ENCODE data around the gene CLDN18. TPM values are rescaled to one million over a fixed set of nuclear protein-coding genes. Genes with fewer than 3 reads are reported as not detected.

Gene CLDN18
- total RNA-seq (not detected in 2 replicates), polyA plus RNA-seq (not detected in 2 replicates), polyA minus RNA-seq (not detected in 2 replicates)
- total RNA-seq (2013), result not detected

DNA sequence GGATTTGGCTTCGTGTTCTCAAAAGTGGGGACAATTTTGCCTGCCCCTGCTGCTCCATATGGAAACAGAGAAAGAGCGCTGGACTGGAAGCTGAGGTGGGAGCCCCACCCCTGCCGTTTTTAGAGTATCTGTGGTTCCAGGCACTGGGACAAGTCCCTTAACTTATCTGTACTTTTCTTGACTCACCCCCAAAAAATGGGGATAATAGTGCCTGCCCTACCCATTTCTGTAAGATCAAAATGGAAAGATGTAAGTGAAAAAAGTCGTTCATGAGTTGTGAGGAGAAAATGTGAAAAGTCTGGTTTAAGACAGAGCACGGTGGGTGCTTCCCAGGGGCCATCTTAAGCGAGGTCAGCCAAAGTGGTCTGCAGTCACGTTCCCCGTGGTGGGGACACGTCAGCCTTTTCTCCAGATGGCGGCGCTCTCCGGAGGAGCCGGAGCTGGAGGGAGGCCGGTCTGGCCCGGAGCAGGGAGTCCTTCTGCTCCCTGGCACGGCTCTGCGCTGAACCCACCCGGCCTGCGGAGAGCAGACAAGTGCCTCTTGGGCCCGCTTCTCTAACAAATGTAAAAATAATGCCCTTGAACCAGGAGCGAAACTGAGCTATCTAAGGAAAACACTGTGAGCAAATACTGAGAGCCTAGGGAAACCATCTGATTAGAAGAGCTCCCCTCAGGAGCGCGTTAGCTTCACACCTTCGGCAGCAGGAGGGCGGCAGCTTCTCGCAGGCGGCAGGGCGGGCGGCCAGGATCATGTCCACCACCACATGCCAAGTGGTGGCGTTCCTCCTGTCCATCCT lies at the start of gene CLDN18:
TSS of gene CLDN18 (plus strand) at position 690 of the 797 bp plus-strand sequence. CDS start at position 751, 61 bp downstream.
- intact Hi-C loops (cut with micrococcal nuclease), result no loop called here
- no peak within 1 kb of the TSS for H3K9ac ChIP-seq (ENCODE audit: low read length)
- no peaks in the 10 kb centered on the region for H3K27me3 ChIP-seq (replicated peaks in 1 of 4; ENCODE audit: control extremely low read depth in 1 of 4, control insufficient read depth in 3 of 4, insufficient read depth in 4 of 4, low read length in 3 of 4)
- POLR2A ChIA-PET, result no interaction called here
- H3K4me1 ChIP-seq (ENCODE audit: control insufficient read depth in 2 of 2, insufficient read depth in 2 of 2, low read length in 2 of 2), result no peaks in the 10 kb centered on the region
- WGBS (ENCODE audit: insufficient coverage), result 85% methylated on average over 30 of the region's 30 CpGs
- H3K36me3 ChIP-seq (replicated peaks in 1 of 2; ENCODE audit: control extremely low read depth in 1 of 2, control insufficient read depth in 1 of 2, extremely low read depth in 1 of 2, insufficient read depth in 2 of 2, low read length in 1 of 2), result no peaks in the 10 kb centered on the region
- Mint-ChIP-seq H3K9me3 (ENCODE audit: insufficient read depth) (peaks cover 2% of the 10 kb centered on the region), H3K4me1 (no peaks in the 10 kb centered on the region), H3K4me3 (no peak within 1 kb of the TSS), H3K27me3 (peaks cover 3% of the 10 kb centered on the region), H3K27ac (no peak within 1 kb of the TSS)
- H3K79me2 ChIP-seq (ENCODE audit: control insufficient read depth, insufficient read depth, low read length), result no peaks in the 10 kb centered on the region
- H3K27ac ChIP-seq (ENCODE audit: low read length in 2 of 2), result no peak within 1 kb of the TSS
- no peak within 1 kb of the TSS for H3K4me2 ChIP-seq (replicated peaks; ENCODE audit: low read depth, low read length, poor library complexity, severe bottlenecking)
- CTCF ChIA-PET, result no interaction called here
- H3K9me3 ChIP-seq (ENCODE audit: control extremely low read depth in 1 of 3, control insufficient read depth in 2 of 3, insufficient read depth in 1 of 3, low read length in 2 of 3), result no peaks in the 10 kb centered on the region
- H2AFZ ChIP-seq (ENCODE audit: insufficient read depth, low read depth, low read length, poor library complexity, severe bottlenecking), result no peak within 1 kb of the TSS
- no peak within 1 kb of the TSS for H3K4me3 ChIP-seq (ENCODE audit: control extremely low read depth in 1 of 5, extremely low read depth in 1 of 5, insufficient read depth in 1 of 5, low read depth in 2 of 5, low read length in 4 of 5)
- no peak for ATAC-seq (ENCODE audit: low read depth)
- DNase-seq, result no peak
- TF ChIP-seq, protein P1, sequence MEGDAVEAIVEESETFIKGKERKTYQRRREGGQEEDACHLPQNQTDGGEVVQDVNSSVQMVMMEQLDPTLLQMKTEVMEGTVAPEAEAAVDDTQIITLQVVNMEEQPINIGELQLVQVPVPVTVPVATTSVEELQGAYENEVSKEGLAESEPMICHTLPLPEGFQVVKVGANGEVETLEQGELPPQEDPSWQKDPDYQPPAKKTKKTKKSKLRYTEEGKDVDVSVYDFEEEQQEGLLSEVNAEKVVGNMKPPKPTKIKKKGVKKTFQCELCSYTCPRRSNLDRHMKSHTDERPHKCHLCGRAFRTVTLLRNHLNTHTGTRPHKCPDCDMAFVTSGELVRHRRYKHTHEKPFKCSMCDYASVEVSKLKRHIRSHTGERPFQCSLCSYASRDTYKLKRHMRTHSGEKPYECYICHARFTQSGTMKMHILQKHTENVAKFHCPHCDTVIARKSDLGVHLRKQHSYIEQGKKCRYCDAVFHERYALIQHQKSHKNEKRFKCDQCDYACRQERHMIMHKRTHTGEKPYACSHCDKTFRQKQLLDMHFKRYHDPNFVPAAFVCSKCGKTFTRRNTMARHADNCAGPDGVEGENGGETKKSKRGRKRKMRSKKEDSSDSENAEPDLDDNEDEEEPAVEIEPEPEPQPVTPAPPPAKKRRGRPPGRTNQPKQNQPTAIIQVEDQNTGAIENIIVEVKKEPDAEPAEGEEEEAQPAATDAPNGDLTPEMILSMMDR (IDR thresholded peaks at IDR 0.05), result no peak
- TF ChIP-seq EZH2 (IDR thresholded peaks at IDR 0.05; ENCODE audit: borderline replicate concordance, insufficient read depth, low read depth, low read length, poor library complexity, severe bottlenecking), result no peak
- no peaks in the 10 kb centered on the region for H4K20me1 ChIP-seq (ENCODE audit: control insufficient read depth, insufficient read depth, low read length, poor library complexity, severe bottlenecking)

DNA sequence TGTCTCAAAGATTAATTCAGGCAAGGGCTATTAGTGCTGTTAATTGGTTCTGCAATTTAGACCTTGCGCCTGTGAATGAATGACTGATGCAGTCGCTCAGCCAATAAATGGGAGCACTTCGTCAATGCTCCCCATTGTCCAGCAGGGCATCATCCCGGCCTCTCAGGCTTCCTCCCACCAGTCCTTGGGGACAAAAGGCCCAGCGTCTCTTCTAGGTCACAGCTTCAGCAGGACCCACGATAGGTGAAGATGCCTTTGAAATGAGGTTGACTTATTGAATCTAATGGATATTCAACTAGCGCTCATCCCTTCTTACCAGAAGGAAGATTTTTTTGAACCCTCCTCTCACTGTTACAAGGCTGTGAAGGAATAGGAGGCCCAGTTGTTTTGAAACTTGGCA lies 47.7 kb upstream of the CLDN18 start:
- Mint-ChIP-seq H3K27ac (no peak overlapping the region), H3K9me3 (ENCODE audit: insufficient read depth) (no peaks in the 10 kb centered on the region), H3K4me1 (no peaks in the 10 kb centered on the region), H3K27me3 (peaks cover 8% of the 10 kb centered on the region), H3K4me3 (no peak overlapping the region)
- WGBS (ENCODE audit: insufficient coverage), result 93% methylated on average over 4 of the region's 7 CpGs
- Histone ChIP-seq H3K9ac (ENCODE audit: low read length) (no peak overlapping the region), H3K9me3 (ENCODE audit: control extremely low read depth in 1 of 3, control insufficient read depth in 2 of 3, insufficient read depth in 1 of 3, low read length in 2 of 3) (no peaks in the 10 kb centered on the region), H4K20me1 (ENCODE audit: control insufficient read depth, insufficient read depth, low read length, poor library complexity, severe bottlenecking) (no peaks in the 10 kb centered on the region), H3K4me3 (ENCODE audit: control extremely low read depth in 1 of 5, extremely low read depth in 1 of 5, insufficient read depth in 1 of 5, low read depth in 2 of 5, low read length in 4 of 5) (no peak overlapping the region), H3K79me2 (ENCODE audit: control insufficient read depth, insufficient read depth, low read length) (no peaks in the 10 kb centered on the region), H3K36me3 (replicated peaks in 1 of 2; ENCODE audit: control extremely low read depth in 1 of 2, control insufficient read depth in 1 of 2, extremely low read depth in 1 of 2, insufficient read depth in 2 of 2, low read length in 1 of 2) (no peaks in the 10 kb centered on the region), H3K27me3 (replicated peaks in 1 of 4; ENCODE audit: control extremely low read depth in 1 of 4, control insufficient read depth in 3 of 4, insufficient read depth in 4 of 4, low read length in 3 of 4) (no peaks in the 10 kb centered on the region), H3K27ac (ENCODE audit: low read length in 2 of 2) (no peak overlapping the region), H2AFZ (ENCODE audit: insufficient read depth, low read depth, low read length, poor library complexity, severe bottlenecking) (no peak overlapping the region), H3K4me2 (replicated peaks; ENCODE audit: low read depth, low read length, poor library complexity, severe bottlenecking) (no peak overlapping the region), H3K4me1 (ENCODE audit: control insufficient read depth in 2 of 2, insufficient read depth in 2 of 2, low read length in 2 of 2) (no peaks in the 10 kb centered on the region)
- ATAC-seq (ENCODE audit: low read depth), result no peak
- intact Hi-C loops (cut with micrococcal nuclease), result no loop called here
- DNase-seq, result no peak
- TF ChIP-seq EZH2 (IDR thresholded peaks at IDR 0.05; ENCODE audit: borderline replicate concordance, insufficient read depth, low read depth, low read length, poor library complexity, severe bottlenecking), result no peak
- TF ChIP-seq, protein P1 (IDR thresholded peaks at IDR 0.05), result no peak
- CTCF ChIA-PET, result no interaction called here
- POLR2A ChIA-PET, result no interaction called here

Data from B cell (primary cell).